Gastroesophageal sphincter (tissue), 3 donors: Measurements from ENCODE around the gene TPX2.

Source experiments
- CTCF ChIP-seq, 4 experiments: fragments of 200-600 bp in 2 of 4; fragments of 450-650 bp in 2 of 4; sonication (generic) in 1 of 4; IDR thresholded peaks; one replicate each; pipeline ENCODE4 v1.5.1; 2017 to 2019; ENCODE audit warnings: antibody characterized with exemption in 4 of 4, mild to moderate bottlenecking in 2 of 4, moderate library complexity in 2 of 4
- EP300 ChIP-seq: sonication (generic); formaldehyde crosslinking; IDR thresholded peaks from one replicate; pipeline ENCODE4 v1.6.1; 2017; ENCODE audit warnings: antibody characterized with exemption, mild to moderate bottlenecking
- POLR2A ChIP-seq, 2 donors: fragments of 450-650 bp; IDR thresholded peaks; one replicate each; pipeline ENCODE4 v1.6.1; 2017; ENCODE audit warnings: antibody characterized with exemption in 2 of 2, mild to moderate bottlenecking in 2 of 2, moderate library complexity in 1 of 2
- POLR2AphosphoS5 ChIP-seq: sonication (generic); formaldehyde crosslinking; IDR thresholded peaks from one replicate; pipeline ENCODE4 v1.6.1; 2017; ENCODE audit warnings: antibody characterized with exemption

GRCh38 chr20:31767805-31768204 is 28.7 kb downstream of the TPX2 start:
- TF ChIP-seq CTCF (IDR thresholded peaks at IDR 0.05) (no peak), POLR2A (IDR thresholded peaks at IDR 0.05) (no peak), EP300 (no peak), POLR2AphosphoS5 (no peak)
